ENCODE results near the gene TBC1D5.

Gene TBC1D5

GRCh38 chr3:17261627-17262369 lies 480.6 kb downstream of the TBC1D5 start:
- TF ChIP-seq, protein P1, sequence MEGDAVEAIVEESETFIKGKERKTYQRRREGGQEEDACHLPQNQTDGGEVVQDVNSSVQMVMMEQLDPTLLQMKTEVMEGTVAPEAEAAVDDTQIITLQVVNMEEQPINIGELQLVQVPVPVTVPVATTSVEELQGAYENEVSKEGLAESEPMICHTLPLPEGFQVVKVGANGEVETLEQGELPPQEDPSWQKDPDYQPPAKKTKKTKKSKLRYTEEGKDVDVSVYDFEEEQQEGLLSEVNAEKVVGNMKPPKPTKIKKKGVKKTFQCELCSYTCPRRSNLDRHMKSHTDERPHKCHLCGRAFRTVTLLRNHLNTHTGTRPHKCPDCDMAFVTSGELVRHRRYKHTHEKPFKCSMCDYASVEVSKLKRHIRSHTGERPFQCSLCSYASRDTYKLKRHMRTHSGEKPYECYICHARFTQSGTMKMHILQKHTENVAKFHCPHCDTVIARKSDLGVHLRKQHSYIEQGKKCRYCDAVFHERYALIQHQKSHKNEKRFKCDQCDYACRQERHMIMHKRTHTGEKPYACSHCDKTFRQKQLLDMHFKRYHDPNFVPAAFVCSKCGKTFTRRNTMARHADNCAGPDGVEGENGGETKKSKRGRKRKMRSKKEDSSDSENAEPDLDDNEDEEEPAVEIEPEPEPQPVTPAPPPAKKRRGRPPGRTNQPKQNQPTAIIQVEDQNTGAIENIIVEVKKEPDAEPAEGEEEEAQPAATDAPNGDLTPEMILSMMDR (IDR thresholded peaks at IDR 0.05; ENCODE audit: insufficient read depth, low read depth, low read length, missing control alignments): no peak
- H3K4me3 ChIP-seq (ENCODE audit: low read depth, low read length): no peak overlapping the region
- no peak for DNase-seq (ENCODE audit: low read depth)

- no peak overlapping the region for H3K4me3 ChIP-seq (ENCODE audit: low read depth, low read length)
- DNase-seq (ENCODE audit: low read depth): no peak
- TF ChIP-seq, protein P1 (IDR thresholded peaks at IDR 0.05; ENCODE audit: insufficient read depth, low read depth, low read length, missing control alignments): no peak
Measured at GRCh38 chr3:17260257-17260656, 482.2 kb downstream of the TBC1D5 start.

- TF ChIP-seq, protein P1 (IDR thresholded peaks at IDR 0.05; ENCODE audit: insufficient read depth, low read depth, low read length, missing control alignments): no peak
Measured at GRCh38 chr3:17259685-17260084, 482.7 kb downstream of the TBC1D5 start.

DNA sequence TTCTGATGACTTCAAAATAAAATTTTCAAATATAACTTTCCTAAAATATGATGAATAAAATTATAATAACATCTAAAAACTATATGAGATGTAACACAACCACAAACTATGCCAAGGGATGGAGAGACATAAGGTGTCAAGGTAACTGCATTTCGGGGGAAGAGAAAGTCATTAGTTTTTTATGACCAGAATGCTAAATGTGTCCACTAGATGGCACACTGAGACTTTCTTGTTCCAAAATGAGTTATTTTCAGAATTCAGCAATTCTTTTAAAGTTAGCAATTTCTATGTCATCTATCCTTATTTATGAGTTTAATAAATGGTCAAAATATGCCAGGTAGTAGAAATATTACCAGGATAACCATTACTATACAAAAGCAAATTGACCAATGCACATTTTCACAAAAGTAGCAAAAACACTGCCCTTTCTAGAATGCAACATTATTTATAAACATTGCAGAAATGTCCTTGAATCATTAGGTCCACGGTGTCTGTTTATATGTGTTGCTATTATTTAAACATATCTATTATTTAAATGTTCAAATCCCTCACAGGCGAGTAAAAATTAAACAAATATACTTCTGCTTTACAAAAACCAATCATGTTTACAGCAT lies 483.5 kb downstream of the TBC1D5 start:
- no peak overlapping the region for H3K4me3 ChIP-seq (ENCODE audit: low read depth, low read length)
- TF ChIP-seq, protein P1 (IDR thresholded peaks at IDR 0.05; ENCODE audit: insufficient read depth, low read depth, low read length, missing control alignments): peak; percentile 59
- peak; percentile 61 for DNase-seq (ENCODE audit: low read depth)

More at GRCh38 chr3:17259685-17260084, 482.7 kb downstream of the TBC1D5 start:
- DNase-seq (ENCODE audit: low read depth): no peak
- H3K4me3 ChIP-seq (ENCODE audit: low read depth, low read length): no peak overlapping the region

DNA sequence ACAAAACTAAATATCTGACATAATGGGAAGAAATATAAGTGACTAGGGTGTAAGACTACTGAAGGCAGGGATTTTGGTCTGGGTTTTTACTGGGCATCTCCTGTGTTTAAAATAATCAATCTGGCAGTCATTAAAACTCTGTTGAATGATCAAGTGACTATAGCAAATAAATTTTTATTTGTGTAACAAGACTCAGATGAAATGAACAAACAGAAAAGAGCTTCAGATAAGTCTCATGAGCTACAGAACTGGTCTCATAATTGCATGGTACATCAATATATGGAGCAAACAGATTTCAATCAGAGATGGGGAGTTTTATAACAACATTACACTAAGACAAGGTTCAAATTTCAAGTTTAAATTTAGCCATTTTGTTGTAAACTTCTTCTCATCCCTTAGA lies 485.2 kb downstream of the TBC1D5 start:
- TF ChIP-seq, protein P1 (IDR thresholded peaks at IDR 0.05; ENCODE audit: insufficient read depth, low read depth, low read length, missing control alignments): no peak
- DNase-seq (ENCODE audit: low read depth): no peak
- no peak overlapping the region for H3K4me3 ChIP-seq (ENCODE audit: low read depth, low read length)

GRCh38 chr3:17243621-17244020 lies 498.8 kb downstream of the TBC1D5 start:
- H3K4me3 ChIP-seq (ENCODE audit: low read depth, low read length): no peak overlapping the region
- TF ChIP-seq, protein P1 (IDR thresholded peaks at IDR 0.05; ENCODE audit: insufficient read depth, low read depth, low read length, missing control alignments): no peak
- no peak for DNase-seq (ENCODE audit: low read depth)

Data from GM12865 (cell line).